OCI-LY1 (cell line): ENCODE data around the gene SLC39A6.

Source experiments
- EZH2 ChIP-seq: fragments of 200-600 bp; sonication (generic), shearing (Covaris generic); IDR thresholded peaks from 2 replicates; pipeline ENCODE4 v1.8.0; 2017; ENCODE audit warnings: borderline replicate concordance, mixed run types, mild to moderate bottlenecking, antibody characterized with exemption, low read length, moderate library complexity, mixed read lengths
- TF ChIP-seq, protein P1 (sequence below): fragments of 200-600 bp; sonication (generic), shearing (Covaris generic); IDR thresholded peaks from 2 replicates; pipeline ENCODE4 v1.5.1; 2017; ENCODE audit warnings: mild to moderate bottlenecking, antibody characterized with exemption, low read length, moderate library complexity, mixed read lengths

GRCh38 chr18:36099311-36099710 lies 29.8 kb downstream of the SLC39A6 start:
- TF ChIP-seq, protein P1, sequence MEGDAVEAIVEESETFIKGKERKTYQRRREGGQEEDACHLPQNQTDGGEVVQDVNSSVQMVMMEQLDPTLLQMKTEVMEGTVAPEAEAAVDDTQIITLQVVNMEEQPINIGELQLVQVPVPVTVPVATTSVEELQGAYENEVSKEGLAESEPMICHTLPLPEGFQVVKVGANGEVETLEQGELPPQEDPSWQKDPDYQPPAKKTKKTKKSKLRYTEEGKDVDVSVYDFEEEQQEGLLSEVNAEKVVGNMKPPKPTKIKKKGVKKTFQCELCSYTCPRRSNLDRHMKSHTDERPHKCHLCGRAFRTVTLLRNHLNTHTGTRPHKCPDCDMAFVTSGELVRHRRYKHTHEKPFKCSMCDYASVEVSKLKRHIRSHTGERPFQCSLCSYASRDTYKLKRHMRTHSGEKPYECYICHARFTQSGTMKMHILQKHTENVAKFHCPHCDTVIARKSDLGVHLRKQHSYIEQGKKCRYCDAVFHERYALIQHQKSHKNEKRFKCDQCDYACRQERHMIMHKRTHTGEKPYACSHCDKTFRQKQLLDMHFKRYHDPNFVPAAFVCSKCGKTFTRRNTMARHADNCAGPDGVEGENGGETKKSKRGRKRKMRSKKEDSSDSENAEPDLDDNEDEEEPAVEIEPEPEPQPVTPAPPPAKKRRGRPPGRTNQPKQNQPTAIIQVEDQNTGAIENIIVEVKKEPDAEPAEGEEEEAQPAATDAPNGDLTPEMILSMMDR: no peak
- no peak for TF ChIP-seq EZH2
